HUES6 (cell line): ENCODE measurements around the gene GRIP2.

Source experiments
- H3K27ac ChIP-seq: 2 replicates; pipeline ENCODE4 v1.7.0; 2013; ENCODE audit warnings: low read depth, mild to moderate bottlenecking, low read length, inconsistent platforms
- H3K27me3 ChIP-seq: 2 replicates; pipeline ENCODE4 v1.6.1; 2013; ENCODE audit warnings: low read length; ENCODE audit not compliant: control insufficient read depth, insufficient read depth
- H3K36me3 ChIP-seq: 2 replicates; pipeline ENCODE4 v1.6.1; 2013; ENCODE audit warnings: low read length; ENCODE audit not compliant: control insufficient read depth, insufficient read depth
- H3K4me1 ChIP-seq: 2 replicates; pipeline ENCODE4 v1.6.1; 2013; ENCODE audit warnings: low read length; ENCODE audit not compliant: control insufficient read depth, insufficient read depth
- H3K4me3 ChIP-seq: 2 replicates; pipeline ENCODE4 v1.5.1; 2013; ENCODE audit warnings: low read depth, low read length
- H3K9ac ChIP-seq: one replicate; pipeline ENCODE4 v1.6.1; 2013; ENCODE audit warnings: mild to moderate bottlenecking, low read length
- H3K9me3 ChIP-seq: 2 replicates; pipeline ENCODE4 v1.6.1; 2013; ENCODE audit warnings: low read depth, low read length; ENCODE audit not compliant: control insufficient read depth, insufficient read depth

The GRIP2 gene

DNA sequence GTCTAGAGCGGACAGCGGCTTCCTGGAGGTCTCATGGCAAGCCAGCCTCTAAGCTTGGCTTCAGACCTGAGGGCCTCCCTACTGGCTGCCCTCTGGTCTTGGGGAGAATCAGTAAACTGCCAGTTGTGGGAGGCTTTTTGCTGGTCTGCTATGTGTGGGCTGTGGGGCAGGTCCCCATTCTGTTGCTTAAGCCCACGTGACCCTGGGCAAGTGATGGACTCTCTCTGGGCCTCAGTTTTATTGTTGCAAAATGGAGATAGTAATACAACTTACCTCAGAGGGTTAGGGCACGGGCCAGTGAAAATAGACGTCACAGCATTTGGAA lies 76.0 kb downstream of the GRIP2 start:
- Histone ChIP-seq H3K9me3 (no peaks in the 10 kb centered on the region), H3K27ac (peak overlapping the region; percentile 49; the same call in 1 of the 2 replicates), H3K4me3 (no peak overlapping the region), H3K9ac (peak overlapping the region; percentile 62), H3K27me3 (no peaks in the 10 kb centered on the region), H3K36me3 (peaks cover 90% of the 10 kb centered on the region), H3K4me1 (peaks cover 31% of the 10 kb centered on the region; the same call in 1 of the 2 replicates)

DNA sequence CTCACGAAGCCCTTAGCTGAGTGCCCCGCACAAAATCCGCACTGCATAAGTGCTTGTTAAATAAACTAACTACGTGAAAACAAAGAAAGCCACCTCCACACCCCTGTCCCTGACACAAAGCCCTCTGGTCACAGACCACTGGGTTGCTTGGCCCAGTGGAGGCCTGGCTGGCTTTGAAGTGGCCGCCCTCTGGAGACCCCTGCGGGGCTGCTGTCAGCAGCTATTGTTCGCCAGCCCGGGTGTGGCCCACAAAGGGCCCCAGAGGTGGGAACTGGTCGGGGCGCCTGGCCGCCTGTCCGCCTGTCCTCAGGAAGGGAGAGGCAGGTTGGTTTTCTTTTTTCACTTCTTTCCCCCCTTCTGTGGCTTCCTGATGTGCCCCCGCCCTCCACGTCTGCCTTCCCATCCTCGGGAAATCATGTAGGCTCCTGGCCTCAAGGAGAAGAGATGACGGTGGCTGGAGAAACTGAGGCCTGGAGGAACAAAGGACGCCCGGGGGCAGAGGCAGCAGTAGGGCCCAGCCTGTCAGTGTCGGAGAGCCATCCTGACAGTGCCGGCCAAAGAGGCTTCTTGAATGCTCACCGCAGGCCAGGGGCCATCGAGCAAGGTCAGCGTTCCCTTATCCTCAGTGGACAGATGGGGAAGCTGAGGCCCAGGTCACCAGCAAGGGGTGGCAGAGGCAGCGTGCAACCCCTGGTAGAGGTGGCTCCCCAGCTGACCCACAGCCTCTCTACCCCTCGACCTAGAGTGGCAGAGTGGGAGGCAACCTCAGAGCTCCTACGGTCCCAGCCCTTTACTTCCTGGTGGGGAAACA lies 76.6 kb downstream of the GRIP2 start:
- no peak overlapping the region; the same call in 1 of the 2 replicates for H3K4me3 ChIP-seq
- peak overlapping the region; percentile 63; the same call in 1 of the 2 replicates for H3K27ac ChIP-seq
- peak overlapping the region; percentile 62 for H3K9ac ChIP-seq
- H3K27me3 ChIP-seq: no peaks in the 10 kb centered on the region
- H3K9me3 ChIP-seq: no peaks in the 10 kb centered on the region
- peaks cover 90% of the 10 kb centered on the region for H3K36me3 ChIP-seq
- peaks cover 31% of the 10 kb centered on the region; the same call in 1 of the 2 replicates for H3K4me1 ChIP-seq

DNA sequence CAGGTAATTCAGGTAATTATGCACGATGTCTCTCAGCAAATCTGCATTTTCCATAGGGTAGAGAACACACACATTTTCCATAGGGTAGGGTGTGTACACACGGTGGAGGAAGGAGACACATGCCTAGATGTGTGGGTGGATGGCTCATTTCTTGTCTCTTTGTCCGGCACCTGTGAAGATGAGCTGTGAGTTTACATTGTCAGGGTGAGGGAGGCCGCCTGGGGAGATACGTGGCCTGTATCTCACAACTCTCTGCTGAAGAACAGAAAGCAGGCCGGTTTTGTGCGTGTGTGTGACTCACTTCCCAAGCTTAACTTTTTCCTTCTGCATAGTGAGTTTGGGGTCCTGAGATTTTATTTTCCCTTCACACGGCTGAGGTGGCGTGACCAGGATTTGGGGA lies 77.4 kb downstream of the GRIP2 start:
- H3K9me3 ChIP-seq: no peaks in the 10 kb centered on the region
- H3K27ac ChIP-seq: peak overlapping the region; percentile 63; the same call in 1 of the 2 replicates
- H3K27me3 ChIP-seq: no peaks in the 10 kb centered on the region
- peaks cover 90% of the 10 kb centered on the region for H3K36me3 ChIP-seq
- peak overlapping the region; percentile 47 for H3K9ac ChIP-seq
- no peak overlapping the region; the same call in 1 of the 2 replicates for H3K4me3 ChIP-seq
- H3K4me1 ChIP-seq: peaks cover 39% of the 10 kb centered on the region

DNA sequence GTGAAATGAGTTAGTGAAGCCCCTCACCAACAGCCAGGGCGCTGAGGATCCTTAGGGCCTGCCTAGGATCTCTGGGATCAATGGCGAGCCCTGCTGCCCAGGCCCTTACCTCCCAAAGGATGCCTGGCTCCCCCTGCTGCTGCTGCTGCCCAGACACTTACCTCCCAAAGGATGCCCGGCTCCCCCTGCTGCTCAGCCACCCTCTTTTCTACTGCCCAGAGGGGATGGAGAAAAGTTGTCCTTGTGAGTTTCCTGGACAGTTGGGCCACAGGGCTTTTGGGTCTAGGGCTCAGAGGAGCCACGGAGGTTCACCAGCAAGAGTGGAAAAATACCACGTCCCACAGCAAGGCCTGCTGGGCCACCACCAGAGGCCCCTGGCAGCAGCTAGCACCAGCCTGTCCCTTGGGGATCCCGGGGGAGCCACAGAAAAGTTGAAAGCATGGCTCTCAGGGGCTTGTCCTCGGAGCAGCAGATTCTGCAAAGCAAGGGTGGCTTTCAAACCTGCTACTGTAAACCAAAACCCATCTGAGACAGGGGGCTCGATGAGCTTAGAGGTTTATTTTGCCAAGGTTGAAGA lies 78.3 kb downstream of the GRIP2 start:
- Histone ChIP-seq H3K27ac (no peak overlapping the region; the same call in 1 of the 2 replicates), H3K9me3 (no peaks in the 10 kb centered on the region), H3K9ac (peak overlapping the region; percentile 47), H3K4me3 (no peak overlapping the region), H3K4me1 (peaks cover 43% of the 10 kb centered on the region), H3K36me3 (peaks cover 87% of the 10 kb centered on the region), H3K27me3 (no peaks in the 10 kb centered on the region)

DNA sequence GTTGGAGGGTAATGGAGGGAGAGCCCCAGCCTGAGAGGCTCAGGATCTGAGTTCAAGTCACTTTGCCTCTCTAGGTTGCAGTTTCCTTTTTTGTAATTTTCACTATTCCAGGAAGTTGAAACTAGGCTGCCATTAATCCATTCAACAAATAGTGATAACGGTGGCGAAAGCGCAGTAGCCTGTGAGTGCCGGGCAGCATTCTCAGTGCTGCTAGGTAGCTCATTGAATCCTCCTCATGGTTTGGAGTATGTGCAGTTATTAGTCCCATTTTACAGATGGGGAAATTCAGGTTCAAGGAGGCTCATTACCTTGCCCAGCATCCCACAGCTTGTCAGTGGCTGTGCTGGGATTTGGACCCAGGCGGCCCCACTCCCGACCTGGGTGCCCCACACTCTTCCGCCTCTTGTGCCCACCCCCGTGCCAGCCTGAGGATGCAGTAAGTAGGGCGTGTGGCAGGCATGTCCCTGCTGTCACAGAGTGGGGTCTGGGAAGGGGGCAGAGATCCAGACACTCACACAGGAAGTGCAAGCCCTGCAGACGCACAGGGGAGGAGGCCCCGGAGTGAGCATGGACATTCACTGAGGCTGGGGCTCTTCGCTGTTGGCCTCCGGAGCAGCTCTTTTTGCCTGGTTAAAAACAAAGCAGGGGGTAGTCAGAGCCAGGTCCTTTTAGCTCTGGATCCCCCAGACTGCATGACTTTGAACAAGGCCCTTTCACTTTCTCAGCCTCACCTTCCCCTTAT lies 79.0 kb downstream of the GRIP2 start:
- H3K9me3 ChIP-seq: no peaks in the 10 kb centered on the region
- no peak overlapping the region for H3K4me3 ChIP-seq
- peaks cover 43% of the 10 kb centered on the region for H3K4me1 ChIP-seq
- H3K36me3 ChIP-seq: peaks cover 85% of the 10 kb centered on the region
- H3K27ac ChIP-seq: no peak overlapping the region
- no peak overlapping the region for H3K9ac ChIP-seq
- H3K27me3 ChIP-seq: no peaks in the 10 kb centered on the region

DNA sequence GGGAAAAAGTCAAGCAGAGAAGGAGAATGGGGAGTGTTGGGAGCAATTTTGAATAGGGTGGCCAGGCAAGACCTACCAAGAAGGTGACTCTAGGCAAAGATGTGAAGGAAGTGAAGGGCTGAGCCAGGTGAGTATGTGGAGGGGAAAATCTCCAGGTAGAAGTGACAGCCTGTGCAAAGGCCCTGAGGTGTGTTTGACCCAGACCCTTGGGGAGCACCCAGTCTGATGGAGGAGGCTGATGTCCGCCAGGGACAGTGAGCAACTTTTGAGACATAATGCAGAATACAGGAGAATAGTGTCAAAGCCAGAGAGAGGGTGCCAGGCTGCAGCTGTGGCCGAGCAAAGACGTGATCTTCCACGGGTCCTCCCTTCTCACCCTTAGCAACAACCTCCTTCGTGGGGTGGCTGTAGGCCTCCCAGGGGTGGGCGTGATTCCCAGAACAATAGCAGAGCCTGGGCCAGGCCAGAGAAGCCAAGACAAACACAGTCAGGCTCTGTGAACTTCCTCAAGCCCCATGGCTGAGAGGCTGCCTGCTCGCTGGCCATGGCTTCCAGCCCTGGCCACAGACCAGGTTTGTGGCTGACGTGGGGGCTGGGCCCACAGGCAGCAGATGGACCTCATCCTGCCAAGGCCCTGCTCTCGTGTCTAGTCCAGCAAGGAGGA lies 79.7 kb downstream of the GRIP2 start:
- peaks cover 87% of the 10 kb centered on the region for H3K36me3 ChIP-seq

DNA sequence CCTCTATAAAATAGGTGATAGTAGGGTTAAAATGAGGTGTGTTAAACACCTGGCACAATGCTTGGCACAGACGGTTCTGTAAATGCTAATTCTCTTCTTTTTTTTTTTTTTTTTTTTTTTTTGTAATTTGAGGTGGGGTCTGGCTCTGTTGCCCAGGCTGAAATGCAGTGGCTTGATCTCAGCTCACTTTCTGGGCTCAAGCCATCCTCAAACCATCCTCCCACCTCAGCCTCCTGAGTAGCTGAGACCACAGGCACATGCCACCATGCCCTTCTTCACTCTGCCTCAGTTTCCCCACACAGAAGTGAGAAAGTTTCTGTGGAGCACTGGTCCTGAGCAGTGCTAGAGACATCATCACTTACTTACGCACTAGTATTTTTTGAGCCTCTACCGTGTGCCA lies 80.4 kb downstream of the GRIP2 start:
- H3K4me1 ChIP-seq: peaks cover 43% of the 10 kb centered on the region
- no peak overlapping the region for H3K27ac ChIP-seq
- H3K9ac ChIP-seq: no peak overlapping the region
- no peak overlapping the region for H3K4me3 ChIP-seq
- peaks cover 87% of the 10 kb centered on the region for H3K36me3 ChIP-seq
- H3K9me3 ChIP-seq: no peaks in the 10 kb centered on the region
- no peaks in the 10 kb centered on the region for H3K27me3 ChIP-seq

More for the DNA sequence above, 79.7 kb downstream of the GRIP2 start:
- Histone ChIP-seq H3K4me3 (no peak overlapping the region), H3K9ac (no peak overlapping the region), H3K27me3 (no peaks in the 10 kb centered on the region), H3K4me1 (peaks cover 43% of the 10 kb centered on the region), H3K27ac (no peak overlapping the region), H3K9me3 (no peaks in the 10 kb centered on the region)

DNA sequence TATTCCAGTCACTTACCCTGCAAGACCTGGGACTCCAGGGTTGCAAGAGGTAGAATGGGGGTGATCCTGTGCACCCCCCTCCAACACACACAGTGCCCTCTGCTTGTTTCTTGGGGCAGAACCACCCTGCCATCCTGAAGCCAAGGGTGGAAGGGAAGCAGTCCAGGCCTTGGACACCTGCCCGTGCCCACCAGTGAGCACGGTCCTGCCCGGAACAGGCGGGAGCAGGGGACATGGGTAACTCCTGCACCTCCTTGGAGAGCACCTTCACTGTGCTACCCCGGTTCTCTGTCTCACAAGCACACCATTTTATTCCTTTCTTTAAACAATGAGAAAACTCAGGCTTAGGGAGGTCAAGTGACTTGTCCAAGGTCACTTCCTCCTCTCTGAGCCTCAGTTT lies 80.8 kb downstream of the GRIP2 start:
- Histone ChIP-seq H3K36me3 (peaks cover 87% of the 10 kb centered on the region), H3K27ac (no peak overlapping the region), H3K4me1 (peaks cover 43% of the 10 kb centered on the region), H3K4me3 (no peak overlapping the region), H3K9ac (no peak overlapping the region), H3K27me3 (no peaks in the 10 kb centered on the region), H3K9me3 (no peaks in the 10 kb centered on the region)

DNA sequence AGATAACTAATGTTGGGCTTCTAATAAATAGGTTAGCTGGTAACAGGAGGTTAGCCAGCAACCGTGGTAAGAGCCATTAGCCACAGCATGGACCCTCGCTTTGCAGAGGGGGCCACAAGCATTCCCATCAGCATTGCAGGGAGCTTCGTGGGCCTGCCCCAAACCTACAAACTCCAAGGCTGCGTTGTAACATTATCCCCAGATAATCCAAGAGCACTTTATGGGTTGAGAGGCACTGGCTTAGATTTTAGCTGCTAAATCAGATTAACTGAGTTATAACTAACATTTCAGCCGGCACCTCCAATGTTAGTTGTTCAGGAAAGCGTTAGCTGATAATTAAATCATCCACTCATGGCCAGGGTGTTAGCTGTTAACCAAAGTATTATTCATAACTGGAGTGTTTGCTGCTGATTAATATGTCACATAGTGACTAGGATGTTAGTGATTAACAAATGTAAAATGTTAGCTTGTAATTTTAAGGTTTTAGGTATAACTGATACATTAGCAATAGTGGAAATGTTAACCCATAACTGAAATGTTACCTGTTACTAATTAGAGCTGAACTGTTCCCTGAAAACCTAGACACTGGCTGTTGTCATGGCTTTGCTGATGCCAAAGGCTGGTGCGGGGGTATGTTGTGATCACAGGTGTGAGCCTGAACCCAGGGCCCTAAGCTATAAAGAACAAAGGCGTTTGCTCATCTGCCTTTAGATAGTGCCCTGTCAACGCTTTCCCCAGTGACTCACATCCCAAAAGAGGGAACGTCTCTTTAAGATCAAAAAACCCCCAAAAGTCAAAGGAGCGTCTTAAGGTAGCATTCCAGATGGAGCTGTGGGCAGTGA lies 81.5 kb downstream of the GRIP2 start:
- Histone ChIP-seq H3K27me3 (no peaks in the 10 kb centered on the region), H3K9ac (peak overlapping the region; percentile 8), H3K4me1 (peaks cover 38% of the 10 kb centered on the region), H3K9me3 (no peaks in the 10 kb centered on the region), H3K27ac (peak overlapping the region; percentile 32; the same call in 1 of the 2 replicates), H3K4me3 (no peak overlapping the region), H3K36me3 (peaks cover 86% of the 10 kb centered on the region)

DNA sequence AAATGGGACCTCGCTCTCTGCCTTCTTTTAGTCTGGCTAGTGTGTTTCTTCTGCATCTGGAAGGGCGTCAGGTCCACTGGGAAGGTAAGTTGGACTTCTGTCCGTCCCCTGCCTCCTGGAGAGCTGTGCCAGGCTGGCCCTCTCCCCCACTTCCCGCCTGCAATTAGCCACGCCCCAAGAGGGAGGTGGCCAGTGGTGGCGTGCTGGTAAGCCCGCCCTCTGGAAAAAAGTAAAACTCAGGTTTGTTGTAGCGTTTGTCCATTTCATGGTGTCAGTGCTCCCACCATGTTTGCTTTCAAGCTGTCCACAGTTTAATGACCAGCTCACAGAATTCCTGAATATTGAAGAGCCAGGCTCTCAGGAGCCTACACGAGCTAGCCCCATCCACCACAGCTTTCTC lies 82.1 kb downstream of the GRIP2 start:
- H3K27ac ChIP-seq: peak overlapping the region; percentile 32; the same call in 1 of the 2 replicates
- H3K4me3 ChIP-seq: no peak overlapping the region
- peak overlapping the region; percentile 8 for H3K9ac ChIP-seq
- H3K36me3 ChIP-seq: peaks cover 89% of the 10 kb centered on the region
- no peaks in the 10 kb centered on the region for H3K27me3 ChIP-seq
- peaks cover 32% of the 10 kb centered on the region for H3K4me1 ChIP-seq
- no peaks in the 10 kb centered on the region for H3K9me3 ChIP-seq
